Measurements from ENCODE around the gene DIP2A.

DNA sequence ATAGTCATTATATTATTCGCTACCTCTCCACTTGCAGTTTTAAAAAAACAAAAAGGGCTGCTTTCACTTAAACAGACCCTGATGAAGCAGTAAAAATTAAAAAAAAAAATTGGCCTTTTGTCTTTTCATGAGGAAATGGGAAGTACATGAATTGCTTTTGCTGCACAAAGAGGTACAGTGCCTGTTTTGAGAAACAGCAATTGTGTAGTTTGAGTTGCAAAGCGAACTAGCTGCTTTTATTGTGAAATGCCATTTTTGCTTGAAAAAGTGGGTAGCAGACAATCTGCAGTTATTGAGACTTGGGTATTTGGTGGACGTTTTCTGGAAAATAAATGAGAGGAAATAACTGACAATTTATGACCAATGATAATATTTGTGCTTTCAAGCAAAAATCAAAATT, 7.0 kb downstream of the DIP2A start:
- TF ChIP-seq, protein P1, sequence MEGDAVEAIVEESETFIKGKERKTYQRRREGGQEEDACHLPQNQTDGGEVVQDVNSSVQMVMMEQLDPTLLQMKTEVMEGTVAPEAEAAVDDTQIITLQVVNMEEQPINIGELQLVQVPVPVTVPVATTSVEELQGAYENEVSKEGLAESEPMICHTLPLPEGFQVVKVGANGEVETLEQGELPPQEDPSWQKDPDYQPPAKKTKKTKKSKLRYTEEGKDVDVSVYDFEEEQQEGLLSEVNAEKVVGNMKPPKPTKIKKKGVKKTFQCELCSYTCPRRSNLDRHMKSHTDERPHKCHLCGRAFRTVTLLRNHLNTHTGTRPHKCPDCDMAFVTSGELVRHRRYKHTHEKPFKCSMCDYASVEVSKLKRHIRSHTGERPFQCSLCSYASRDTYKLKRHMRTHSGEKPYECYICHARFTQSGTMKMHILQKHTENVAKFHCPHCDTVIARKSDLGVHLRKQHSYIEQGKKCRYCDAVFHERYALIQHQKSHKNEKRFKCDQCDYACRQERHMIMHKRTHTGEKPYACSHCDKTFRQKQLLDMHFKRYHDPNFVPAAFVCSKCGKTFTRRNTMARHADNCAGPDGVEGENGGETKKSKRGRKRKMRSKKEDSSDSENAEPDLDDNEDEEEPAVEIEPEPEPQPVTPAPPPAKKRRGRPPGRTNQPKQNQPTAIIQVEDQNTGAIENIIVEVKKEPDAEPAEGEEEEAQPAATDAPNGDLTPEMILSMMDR (IDR thresholded peaks at IDR 0.05): no peak
- TF ChIP-seq EP300 (IDR thresholded peaks at IDR 0.05): no peak
